Measurements from ENCODE around the gene VAV2. TPM values are rescaled to one million over a fixed set of nuclear protein-coding genes. Genes with fewer than 3 reads are reported as not detected.

The VAV2 gene
- total RNA-seq, 1 donor from 2014 or later, result 8.3 TPM

DNA sequence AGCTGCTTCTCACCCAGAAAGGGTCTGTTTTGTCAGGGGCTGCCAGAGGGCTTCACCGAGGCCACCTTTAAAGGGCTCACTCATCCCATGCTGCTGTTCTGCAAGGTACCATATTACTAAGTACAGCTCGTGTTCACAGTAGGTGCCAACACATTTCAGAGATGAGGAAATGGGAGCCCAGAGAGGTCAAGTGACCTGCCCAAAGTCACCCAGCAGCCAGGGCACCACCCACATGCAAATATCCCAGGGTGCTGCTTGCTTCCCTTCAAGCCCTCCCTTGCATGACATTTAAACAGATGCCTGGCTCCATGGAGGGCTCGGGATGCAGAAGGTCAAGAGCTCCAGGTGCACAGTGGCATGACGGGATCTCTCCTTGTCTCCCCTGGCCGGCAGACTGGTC is 130.4 kb downstream of the VAV2 start:
- Histone ChIP-seq H3K4me3 (no peak overlapping the region), H3K27ac (no peak overlapping the region), H3K9me3 (no peaks in the 10 kb centered on the region), H3K4me1 (peaks cover 9% of the 10 kb centered on the region), H3K27me3 (no peaks in the 10 kb centered on the region), H3K36me3 (no peaks in the 10 kb centered on the region)
- DNase-seq (ENCODE audit: extremely low spot score in 2 of 2), result no peak
- intact Hi-C loops (cut with DNase I), result no loop called here
- no peak for TF ChIP-seq POLR2AphosphoS5 (IDR thresholded peaks at IDR 0.05; ENCODE audit: insufficient read depth in 1 of 2, low read depth in 1 of 2)
- TF ChIP-seq, protein P1, sequence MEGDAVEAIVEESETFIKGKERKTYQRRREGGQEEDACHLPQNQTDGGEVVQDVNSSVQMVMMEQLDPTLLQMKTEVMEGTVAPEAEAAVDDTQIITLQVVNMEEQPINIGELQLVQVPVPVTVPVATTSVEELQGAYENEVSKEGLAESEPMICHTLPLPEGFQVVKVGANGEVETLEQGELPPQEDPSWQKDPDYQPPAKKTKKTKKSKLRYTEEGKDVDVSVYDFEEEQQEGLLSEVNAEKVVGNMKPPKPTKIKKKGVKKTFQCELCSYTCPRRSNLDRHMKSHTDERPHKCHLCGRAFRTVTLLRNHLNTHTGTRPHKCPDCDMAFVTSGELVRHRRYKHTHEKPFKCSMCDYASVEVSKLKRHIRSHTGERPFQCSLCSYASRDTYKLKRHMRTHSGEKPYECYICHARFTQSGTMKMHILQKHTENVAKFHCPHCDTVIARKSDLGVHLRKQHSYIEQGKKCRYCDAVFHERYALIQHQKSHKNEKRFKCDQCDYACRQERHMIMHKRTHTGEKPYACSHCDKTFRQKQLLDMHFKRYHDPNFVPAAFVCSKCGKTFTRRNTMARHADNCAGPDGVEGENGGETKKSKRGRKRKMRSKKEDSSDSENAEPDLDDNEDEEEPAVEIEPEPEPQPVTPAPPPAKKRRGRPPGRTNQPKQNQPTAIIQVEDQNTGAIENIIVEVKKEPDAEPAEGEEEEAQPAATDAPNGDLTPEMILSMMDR (IDR thresholded peaks at IDR 0.05), result no peak
- TF ChIP-seq POLR2A (IDR thresholded peaks at IDR 0.05), result no peak

DNA sequence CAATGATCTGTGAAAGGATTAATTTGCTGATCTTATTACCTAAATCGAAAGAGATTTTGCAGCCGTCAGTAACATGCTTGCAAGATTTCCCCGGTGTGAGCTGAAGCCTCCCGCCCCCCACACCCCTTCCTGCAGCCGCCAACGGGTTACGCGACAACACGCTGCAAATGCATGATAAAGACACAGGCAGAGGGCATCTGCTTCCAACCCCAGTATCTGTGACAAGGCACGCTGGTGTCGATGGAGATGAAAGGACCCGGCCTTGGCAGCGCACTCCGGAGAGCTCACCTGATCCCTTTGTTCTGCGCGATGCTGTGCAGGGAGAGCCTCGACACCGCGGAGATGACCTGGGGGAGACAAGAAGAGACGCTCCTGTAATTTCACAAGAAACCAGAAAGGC is 131.0 kb downstream of the VAV2 start:
- no peak overlapping the region for H3K27ac ChIP-seq
- TF ChIP-seq POLR2A (IDR thresholded peaks at IDR 0.05) (no peak), POLR2AphosphoS5 (IDR thresholded peaks at IDR 0.05; ENCODE audit: insufficient read depth in 1 of 2, low read depth in 1 of 2) (no peak)
- TF ChIP-seq, protein P1 (IDR thresholded peaks at IDR 0.05), result no peak
- peaks cover 9% of the 10 kb centered on the region for H3K4me1 ChIP-seq
- intact Hi-C loops (cut with DNase I), result no loop called here
- no peaks in the 10 kb centered on the region for H3K9me3 ChIP-seq
- DNase-seq (ENCODE audit: extremely low spot score in 2 of 2), result no peak
- H3K4me3 ChIP-seq, result no peak overlapping the region
- H3K36me3 ChIP-seq, result no peaks in the 10 kb centered on the region
- H3K27me3 ChIP-seq, result no peaks in the 10 kb centered on the region

DNA sequence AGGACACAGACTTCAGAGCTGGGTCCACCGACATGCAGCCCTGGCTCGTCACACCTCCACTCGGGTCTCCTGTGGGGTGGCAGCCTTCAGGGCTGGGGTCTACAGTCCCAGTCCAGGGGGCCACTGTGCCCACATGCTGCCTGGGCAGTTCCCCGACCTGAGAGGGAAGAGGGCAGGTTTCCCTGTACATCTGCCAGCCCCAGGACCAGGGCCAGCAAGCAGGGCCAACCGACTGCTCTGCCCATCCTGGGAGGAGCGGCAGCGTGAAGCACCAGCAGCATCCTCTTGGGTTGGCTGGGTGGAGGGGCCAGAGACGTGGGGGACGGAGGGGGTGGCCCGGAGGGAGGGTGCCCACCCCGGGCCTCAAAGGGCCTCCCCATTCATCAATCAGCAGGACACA is 133.4 kb downstream of the VAV2 start:
- intact Hi-C loops (cut with DNase I), result no loop called here
- no peak for DNase-seq (ENCODE audit: extremely low spot score in 2 of 2)
- Histone ChIP-seq H3K36me3 (no peaks in the 10 kb centered on the region), H3K27me3 (no peaks in the 10 kb centered on the region), H3K4me1 (peaks cover 8% of the 10 kb centered on the region), H3K27ac (no peak overlapping the region), H3K4me3 (no peak overlapping the region), H3K9me3 (no peaks in the 10 kb centered on the region)
- TF ChIP-seq, protein P1 (IDR thresholded peaks at IDR 0.05), result no peak
- TF ChIP-seq POLR2A (IDR thresholded peaks at IDR 0.05) (no peak), POLR2AphosphoS5 (IDR thresholded peaks at IDR 0.05; ENCODE audit: insufficient read depth in 1 of 2, low read depth in 1 of 2) (no peak)

DNA sequence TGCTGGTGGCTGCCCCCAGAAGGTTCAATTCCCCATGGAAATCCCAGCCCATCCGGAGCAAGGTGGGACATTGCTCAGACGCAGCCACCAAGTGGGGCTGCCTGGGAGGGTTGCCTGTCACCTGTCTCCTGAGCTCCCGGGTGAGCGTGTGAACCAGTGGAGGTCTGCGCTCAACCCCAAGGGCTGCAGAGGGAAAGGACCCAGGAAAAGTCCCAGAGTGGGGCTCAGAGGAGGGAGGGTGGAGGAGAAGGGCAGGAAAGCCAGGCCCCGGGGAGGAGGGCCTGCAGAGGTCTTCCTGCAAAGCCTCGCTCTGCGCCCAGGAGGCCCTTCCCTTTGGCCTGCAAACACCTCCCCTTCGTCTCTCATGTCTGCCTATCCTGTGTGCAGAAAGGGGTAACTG is 134.5 kb downstream of the VAV2 start:
- no peaks in the 10 kb centered on the region for H3K27me3 ChIP-seq
- TF ChIP-seq POLR2AphosphoS5 (IDR thresholded peaks at IDR 0.05; ENCODE audit: insufficient read depth in 1 of 2, low read depth in 1 of 2) (no peak), POLR2A (IDR thresholded peaks at IDR 0.05) (no peak)
- TF ChIP-seq, protein P1 (IDR thresholded peaks at IDR 0.05), result no peak
- no peak overlapping the region for H3K27ac ChIP-seq
- no peak overlapping the region for H3K4me3 ChIP-seq
- no peaks in the 10 kb centered on the region for H3K36me3 ChIP-seq
- H3K9me3 ChIP-seq, result no peaks in the 10 kb centered on the region
- H3K4me1 ChIP-seq, result no peaks in the 10 kb centered on the region
- intact Hi-C loops (cut with DNase I), result no loop called here
- no peak for DNase-seq (ENCODE audit: extremely low spot score in 2 of 2)

DNA sequence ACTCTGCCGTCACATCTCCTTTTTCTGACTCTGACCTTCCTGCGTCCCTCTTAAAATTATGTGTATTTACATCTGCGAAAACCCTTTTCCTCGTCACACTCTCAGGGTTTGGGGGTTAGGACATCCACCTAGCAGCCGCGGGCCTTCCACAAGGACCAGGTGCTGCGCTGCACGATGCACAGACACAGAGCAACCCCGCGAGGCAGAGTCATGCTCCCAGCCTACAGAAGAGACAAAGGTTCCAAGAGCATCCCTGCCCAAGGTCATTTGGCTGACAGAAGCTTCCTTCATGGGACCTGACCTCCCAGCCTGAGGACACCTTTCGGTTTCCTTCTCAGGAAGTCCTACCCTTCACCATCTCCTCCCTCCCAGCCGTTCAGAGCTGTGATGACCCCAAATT is 135.3 kb downstream of the VAV2 start:
- intact Hi-C loops (cut with DNase I), result no loop called here
- Histone ChIP-seq H3K27ac (no peak overlapping the region), H3K36me3 (no peaks in the 10 kb centered on the region), H3K4me3 (no peak overlapping the region), H3K27me3 (no peaks in the 10 kb centered on the region), H3K4me1 (no peaks in the 10 kb centered on the region), H3K9me3 (no peaks in the 10 kb centered on the region)
- no peak for DNase-seq (ENCODE audit: extremely low spot score in 2 of 2)
- TF ChIP-seq, protein P1 (IDR thresholded peaks at IDR 0.05), result no peak
- TF ChIP-seq POLR2A (IDR thresholded peaks at IDR 0.05), result no peak
- TF ChIP-seq POLR2AphosphoS5 (IDR thresholded peaks at IDR 0.05; ENCODE audit: insufficient read depth in 1 of 2, low read depth in 1 of 2), result no peak
